ENCODE results near the gene ALOXE3.

- no peak for TF ChIP-seq GATA2 (IDR thresholded peaks at IDR 0.05; ENCODE audit: low read depth, low read length)
- TF ChIP-seq GATA3 (IDR thresholded peaks at IDR 0.05; ENCODE audit: low read depth, low read length) = no peak
Observed at GRCh38 chr17:8147805-8148404, 29.6 kb upstream of the ALOXE3 start.

Data from SH-SY5Y (cell line).